Activated CD8-positive, alpha-beta T cell treated with anti-CD3 and anti-CD28 coated beads for 36 hours (primary cell): Measurements from ENCODE around the gene CHD2. TPM values are rescaled to one million over a fixed set of nuclear protein-coding genes. Genes with fewer than 3 reads are reported as not detected.

Experiments
- ATAC-seq: fragments of 200-7000 bp; cut with Tn5 transposase; one replicate; pipeline ENCODE4 v1.10.0; 2021; ENCODE audit warnings: mild to moderate bottlenecking, moderate library complexity
- CTCF ChIA-PET: fragments of 350-600 bp; sonication (Branson Sonifier 250); formaldehyde crosslinking; loops from one replicate; lab custom pipeline; 2021; ENCODE audit warnings: antibody characterized with exemption; lab: Charles Lee
- POLR2A ChIA-PET: fragments of 350-600 bp; sonication (Branson Sonifier 250); formaldehyde crosslinking; loops from one replicate; lab custom pipeline; 2021; ENCODE audit warnings: antibody characterized with exemption; lab: Charles Lee
- DNase-seq: peaks from one replicate; pipeline ENCODE4 v3.0.0-alpha.2; 2020
- H3K27ac Mint-ChIP-seq: one replicate; pipeline ENCODE4 v1.8.0; 2021; ENCODE audit warnings: mild to moderate bottlenecking, mixed read lengths
- H3K27me3 Mint-ChIP-seq: one replicate; pipeline ENCODE4 v1.8.0; 2021; ENCODE audit warnings: mixed read lengths
- H3K36me3 Mint-ChIP-seq: one replicate; pipeline ENCODE4 v1.8.0; 2021; ENCODE audit warnings: low read depth, mixed read lengths
- H3K4me1 Mint-ChIP-seq: one replicate; pipeline ENCODE4 v1.8.0; 2021; ENCODE audit warnings: low read depth, mixed read lengths
- H3K4me3 Mint-ChIP-seq: one replicate; pipeline ENCODE4 v1.8.0; 2021; ENCODE audit warnings: mild to moderate bottlenecking, moderate library complexity, mixed read lengths
- H3K9me3 Mint-ChIP-seq: one replicate; pipeline ENCODE4 v1.8.0; 2021; ENCODE audit warnings: mixed read lengths
- intact Hi-C: fragments of 100-400 bp; cut with micrococcal nuclease; formaldehyde crosslinking; loops from one replicate; pipeline ENCODE4 v1.10.0; 2022
- total RNA-seq, 2 experiments: library from RNA; stranded (reverse); gene quantifications; one replicate each; pipeline ENCODE4 v1.2.3, GENCODE V29; 2021
- TF ChIP-seq, protein P1 (sequence below): fragments of 200-600 bp; IDR thresholded peaks from one replicate; pipeline ENCODE4 v1.8.0; 2022; ENCODE audit warnings: antibody characterized with exemption, mild to moderate bottlenecking

Gene CHD2
- total RNA-seq, 2 experiments from 2014 or later, result 124 to 138 TPM

DNA sequence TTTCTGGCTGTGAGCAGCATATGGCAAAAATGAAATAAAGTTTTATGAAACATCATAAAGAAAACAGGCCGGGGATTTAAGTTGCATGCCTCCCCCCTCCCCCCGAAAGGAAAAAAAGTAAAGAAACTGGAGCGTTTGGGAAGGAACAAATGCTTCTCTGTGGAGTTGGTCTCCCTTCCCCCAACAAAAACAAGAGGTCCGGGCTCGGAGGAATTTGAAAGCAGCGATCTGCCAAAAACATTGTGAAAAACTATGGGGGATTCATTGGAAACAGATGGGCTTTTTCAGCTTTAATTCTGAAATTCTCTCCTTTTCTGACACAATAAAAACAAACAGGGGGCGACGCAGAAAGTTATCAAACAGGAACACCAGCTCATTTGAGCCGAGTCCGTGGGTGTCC is 171.9 kb downstream of the CHD2 start:
- ChIA-PET POLR2A (no interaction called here), CTCF (interaction anchor here (6.6 kb wide), 1 partner anchor 16 kb away, joined by 26 read pairs; no protein-coding TSS in a partner anchor)
- H3K4me3 Mint-ChIP-seq, result peak overlapping the region; percentile 23
- ATAC-seq (no peak), DNase-seq (no peak)
- no peak overlapping the region for H3K27ac Mint-ChIP-seq
- intact Hi-C loops, result no loop called here
- TF ChIP-seq, protein P1, sequence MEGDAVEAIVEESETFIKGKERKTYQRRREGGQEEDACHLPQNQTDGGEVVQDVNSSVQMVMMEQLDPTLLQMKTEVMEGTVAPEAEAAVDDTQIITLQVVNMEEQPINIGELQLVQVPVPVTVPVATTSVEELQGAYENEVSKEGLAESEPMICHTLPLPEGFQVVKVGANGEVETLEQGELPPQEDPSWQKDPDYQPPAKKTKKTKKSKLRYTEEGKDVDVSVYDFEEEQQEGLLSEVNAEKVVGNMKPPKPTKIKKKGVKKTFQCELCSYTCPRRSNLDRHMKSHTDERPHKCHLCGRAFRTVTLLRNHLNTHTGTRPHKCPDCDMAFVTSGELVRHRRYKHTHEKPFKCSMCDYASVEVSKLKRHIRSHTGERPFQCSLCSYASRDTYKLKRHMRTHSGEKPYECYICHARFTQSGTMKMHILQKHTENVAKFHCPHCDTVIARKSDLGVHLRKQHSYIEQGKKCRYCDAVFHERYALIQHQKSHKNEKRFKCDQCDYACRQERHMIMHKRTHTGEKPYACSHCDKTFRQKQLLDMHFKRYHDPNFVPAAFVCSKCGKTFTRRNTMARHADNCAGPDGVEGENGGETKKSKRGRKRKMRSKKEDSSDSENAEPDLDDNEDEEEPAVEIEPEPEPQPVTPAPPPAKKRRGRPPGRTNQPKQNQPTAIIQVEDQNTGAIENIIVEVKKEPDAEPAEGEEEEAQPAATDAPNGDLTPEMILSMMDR, result no peak
- no peaks in the 10 kb centered on the region for H3K9me3 Mint-ChIP-seq
- no peaks in the 10 kb centered on the region for H3K36me3 Mint-ChIP-seq
- peaks cover 51% of the 10 kb centered on the region for H3K27me3 Mint-ChIP-seq
- H3K4me1 Mint-ChIP-seq, result peaks cover 17% of the 10 kb centered on the region

DNA sequence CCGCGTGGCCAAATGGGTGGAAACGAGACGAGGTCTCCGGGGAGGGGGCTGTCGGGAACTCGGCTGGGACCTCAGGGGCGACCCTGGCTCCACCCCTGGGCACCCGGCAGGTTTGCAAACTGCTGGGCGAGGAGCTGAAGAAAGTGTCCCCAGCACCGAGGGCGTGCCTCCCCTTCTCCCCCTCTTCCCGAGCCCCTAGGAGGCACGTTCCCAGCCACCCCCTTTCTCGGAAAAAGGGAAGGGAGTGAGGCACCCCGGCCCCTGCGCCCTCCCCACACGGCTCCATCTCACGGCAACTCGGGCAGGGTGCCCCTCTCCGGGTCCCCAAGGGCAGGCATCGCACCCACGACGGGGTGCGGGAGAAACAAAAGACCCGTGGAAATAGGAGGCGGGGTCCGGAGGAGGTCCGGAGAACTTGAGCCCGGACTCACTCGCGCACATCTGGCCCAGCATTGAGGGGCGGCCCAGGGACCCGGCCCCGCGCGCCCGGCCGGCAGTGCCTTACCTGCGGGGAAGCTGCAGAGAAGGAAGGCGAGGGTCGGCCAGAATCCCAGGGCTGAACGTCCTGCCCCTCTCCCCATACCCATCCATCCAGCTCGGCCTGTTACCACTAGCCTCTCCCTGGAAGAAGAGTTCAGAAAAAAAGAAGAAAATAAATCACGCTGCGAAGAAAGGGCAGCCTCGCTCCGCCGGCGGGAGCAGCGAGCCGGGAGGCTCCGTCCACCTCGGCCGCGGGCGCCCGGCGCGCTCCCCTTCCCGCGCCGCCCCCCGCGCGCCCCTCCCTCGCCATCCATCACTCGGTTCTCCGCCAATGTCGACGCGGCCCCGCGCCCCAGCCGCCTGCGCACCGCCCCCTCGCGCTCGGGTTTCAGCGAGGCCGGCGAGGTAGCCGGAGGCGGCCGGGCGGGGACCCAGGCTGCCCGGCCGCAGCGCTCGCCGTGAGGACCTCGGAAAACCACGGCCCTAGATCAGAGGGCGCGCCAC is 172.6 kb downstream of the CHD2 start:
- ChIA-PET CTCF (interaction anchor here (6.6 kb wide), 1 partner anchor 15 kb away, joined by 26 read pairs; no protein-coding TSS in a partner anchor), POLR2A (no interaction called here)
- intact Hi-C loops, result no loop called here
- no peaks in the 10 kb centered on the region for H3K36me3 Mint-ChIP-seq
- H3K4me1 Mint-ChIP-seq, result peaks cover 17% of the 10 kb centered on the region
- H3K4me3 Mint-ChIP-seq, result peak overlapping the region; percentile 23
- H3K27me3 Mint-ChIP-seq, result peaks cover 53% of the 10 kb centered on the region
- ATAC-seq (peak; percentile 27), DNase-seq (no peak)
- H3K9me3 Mint-ChIP-seq, result no peaks in the 10 kb centered on the region
- no peak overlapping the region for H3K27ac Mint-ChIP-seq
- TF ChIP-seq, protein P1, result no peak

DNA sequence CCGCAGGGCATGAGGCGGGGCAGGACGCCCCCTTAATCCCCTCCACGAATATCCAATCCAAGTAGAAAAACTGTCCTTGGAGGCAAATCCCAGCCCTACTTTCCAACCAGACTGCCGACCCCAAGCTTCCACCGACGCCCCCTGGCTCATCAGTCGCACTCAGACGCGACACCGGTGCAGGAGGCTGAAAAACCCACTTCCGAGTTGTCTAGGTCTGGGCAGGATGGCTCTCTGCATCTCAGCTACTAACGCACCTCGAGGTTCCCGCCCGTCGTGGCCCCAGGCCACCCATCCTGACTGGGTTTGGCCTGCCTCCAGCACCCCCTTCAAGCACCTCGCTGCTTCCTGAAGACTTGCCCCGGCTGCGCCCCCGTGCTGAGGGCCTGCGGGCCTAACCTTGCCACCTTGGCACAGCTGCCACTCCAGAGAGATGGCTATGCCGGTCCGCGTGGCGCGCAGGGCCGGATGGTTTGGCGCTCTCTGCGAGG is 173.4 kb downstream of the CHD2 start:
- H3K27ac Mint-ChIP-seq, result no peak overlapping the region
- no peaks in the 10 kb centered on the region for H3K9me3 Mint-ChIP-seq
- H3K4me3 Mint-ChIP-seq, result peak overlapping the region; percentile 62
- ChIA-PET CTCF (interaction anchor here (6.6 kb wide), 1 partner anchor 14 kb away, joined by 26 read pairs; no protein-coding TSS in a partner anchor), POLR2A (no interaction called here)
- H3K4me1 Mint-ChIP-seq, result peaks cover 17% of the 10 kb centered on the region
- TF ChIP-seq, protein P1, result no peak
- intact Hi-C loops, result no loop called here
- ATAC-seq (peak; percentile 47), DNase-seq (peak; percentile 14)
- peaks cover 53% of the 10 kb centered on the region for H3K27me3 Mint-ChIP-seq
- no peaks in the 10 kb centered on the region for H3K36me3 Mint-ChIP-seq

DNA sequence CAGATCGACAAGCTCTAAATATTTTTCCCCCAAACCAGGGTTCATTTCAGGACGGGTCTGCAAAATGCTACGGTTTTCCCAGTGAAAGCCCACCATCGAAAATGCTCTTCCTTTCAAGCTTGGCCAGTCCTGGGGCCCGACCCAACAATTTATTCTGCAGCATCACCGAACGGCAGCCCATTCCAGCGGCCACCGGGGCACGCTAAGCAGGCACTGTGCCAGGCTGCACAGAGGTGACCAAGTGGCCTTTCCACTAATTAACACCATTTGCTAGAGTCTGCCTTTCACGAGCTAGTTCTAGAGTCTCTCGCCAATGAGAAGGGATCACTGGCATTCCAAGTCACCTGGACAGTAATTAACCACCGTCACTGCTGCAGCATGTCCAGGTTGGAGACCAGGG is 174.5 kb downstream of the CHD2 start:
- intact Hi-C loops, result no loop called here
- DNase-seq (no peak), ATAC-seq (no peak)
- POLR2A ChIA-PET, result no interaction called here
- peaks cover 53% of the 10 kb centered on the region for H3K27me3 Mint-ChIP-seq
- no peaks in the 10 kb centered on the region for H3K36me3 Mint-ChIP-seq
- no peak overlapping the region for H3K27ac Mint-ChIP-seq
- TF ChIP-seq, protein P1, result no peak
- H3K4me3 Mint-ChIP-seq, result no peak overlapping the region
- no peaks in the 10 kb centered on the region for H3K9me3 Mint-ChIP-seq
- H3K4me1 Mint-ChIP-seq, result peaks cover 17% of the 10 kb centered on the region
- CTCF ChIA-PET, result interaction anchor here (6.6 kb wide), 1 partner anchor 13 kb away, joined by 26 read pairs; no protein-coding TSS in a partner anchor
